Measurements from ENCODE around the gene OLFM3.

OLFM3 gene

GRCh38 chr1:101914473-101915242, 82.1 kb downstream of the OLFM3 start:
- no peak overlapping the region for H3K4me3 ChIP-seq (ENCODE audit: low read depth, low read length)
- H3K79me2 ChIP-seq (ENCODE audit: control insufficient read depth, insufficient read depth, low read length, unreplicated experiment) = no peaks in the 10 kb centered on the region
- no peaks in the 10 kb centered on the region for H3K4me1 ChIP-seq (ENCODE audit: control insufficient read depth, insufficient read depth, low read length, unreplicated experiment)
- no peak overlapping the region for H3K27ac ChIP-seq (ENCODE audit: low read depth, low read length)
- H3K36me3 ChIP-seq (ENCODE audit: insufficient read depth, low read length) = no peaks in the 10 kb centered on the region
- no peaks in the 10 kb centered on the region for H3K27me3 ChIP-seq (ENCODE audit: insufficient read depth, low read length)
- H2AFZ ChIP-seq (ENCODE audit: low read length, unreplicated experiment) = no peak overlapping the region

- Histone ChIP-seq H3K36me3 (ENCODE audit: insufficient read depth, low read length) (no peaks in the 10 kb centered on the region), H3K4me1 (ENCODE audit: control insufficient read depth, insufficient read depth, low read length, unreplicated experiment) (no peaks in the 10 kb centered on the region), H3K79me2 (ENCODE audit: control insufficient read depth, insufficient read depth, low read length, unreplicated experiment) (no peaks in the 10 kb centered on the region), H3K4me3 (ENCODE audit: low read depth, low read length) (no peak overlapping the region), H3K27me3 (ENCODE audit: insufficient read depth, low read length) (no peaks in the 10 kb centered on the region; the same call in 1 of the 2 replicates), H2AFZ (ENCODE audit: low read length, unreplicated experiment) (no peak overlapping the region), H3K27ac (ENCODE audit: low read depth, low read length) (no peak overlapping the region)
Measured at GRCh38 chr1:101911894-101912293, 84.8 kb downstream of the OLFM3 start.

- Histone ChIP-seq H3K27me3 (ENCODE audit: insufficient read depth, low read length) (no peaks in the 10 kb centered on the region; the same call in 1 of the 2 replicates), H3K27ac (ENCODE audit: low read depth, low read length) (no peak overlapping the region), H3K4me3 (ENCODE audit: low read depth, low read length) (no peak overlapping the region), H3K79me2 (ENCODE audit: control insufficient read depth, insufficient read depth, low read length, unreplicated experiment) (no peaks in the 10 kb centered on the region), H3K4me1 (ENCODE audit: control insufficient read depth, insufficient read depth, low read length, unreplicated experiment) (no peaks in the 10 kb centered on the region), H2AFZ (ENCODE audit: low read length, unreplicated experiment) (no peak overlapping the region), H3K36me3 (ENCODE audit: insufficient read depth, low read length) (no peaks in the 10 kb centered on the region)
Measured at GRCh38 chr1:101908980-101909379, 87.7 kb downstream of the OLFM3 start.

- no peaks in the 10 kb centered on the region for H3K36me3 ChIP-seq (ENCODE audit: insufficient read depth, low read length)
- no peaks in the 10 kb centered on the region for H3K79me2 ChIP-seq (ENCODE audit: control insufficient read depth, insufficient read depth, low read length, unreplicated experiment)
- no peak overlapping the region for H2AFZ ChIP-seq (ENCODE audit: low read length, unreplicated experiment)
- H3K4me1 ChIP-seq (ENCODE audit: control insufficient read depth, insufficient read depth, low read length, unreplicated experiment) = no peaks in the 10 kb centered on the region
- H3K4me3 ChIP-seq (ENCODE audit: low read depth, low read length) = no peak overlapping the region
- H3K27ac ChIP-seq (ENCODE audit: low read depth, low read length) = no peak overlapping the region
- H3K27me3 ChIP-seq (ENCODE audit: insufficient read depth, low read length) = no peaks in the 10 kb centered on the region; the same call in 1 of the 2 replicates
Measured at GRCh38 chr1:101907264-101907663, 89.5 kb downstream of the OLFM3 start.

GRCh38 chr1:101905283-101905835, 91.4 kb downstream of the OLFM3 start:
- H3K79me2 ChIP-seq (ENCODE audit: control insufficient read depth, insufficient read depth, low read length, unreplicated experiment) = no peaks in the 10 kb centered on the region
- H3K27me3 ChIP-seq (ENCODE audit: insufficient read depth, low read length) = no peaks in the 10 kb centered on the region; the same call in 1 of the 2 replicates
- H3K36me3 ChIP-seq (ENCODE audit: insufficient read depth, low read length) = no peaks in the 10 kb centered on the region
- H3K4me3 ChIP-seq (ENCODE audit: low read depth, low read length) = no peak overlapping the region
- H3K27ac ChIP-seq (ENCODE audit: low read depth, low read length) = no peak overlapping the region
- H2AFZ ChIP-seq (ENCODE audit: low read length, unreplicated experiment) = no peak overlapping the region
- H3K4me1 ChIP-seq (ENCODE audit: control insufficient read depth, insufficient read depth, low read length, unreplicated experiment) = no peaks in the 10 kb centered on the region

GRCh38 chr1:101902199-101902598, 94.5 kb downstream of the OLFM3 start:
- Histone ChIP-seq H3K27me3 (ENCODE audit: insufficient read depth, low read length) (no peaks in the 10 kb centered on the region; the same call in 1 of the 2 replicates), H3K4me3 (ENCODE audit: low read depth, low read length) (no peak overlapping the region), H3K27ac (ENCODE audit: low read depth, low read length) (no peak overlapping the region), H3K79me2 (ENCODE audit: control insufficient read depth, insufficient read depth, low read length, unreplicated experiment) (no peaks in the 10 kb centered on the region), H2AFZ (ENCODE audit: low read length, unreplicated experiment) (no peak overlapping the region), H3K4me1 (ENCODE audit: control insufficient read depth, insufficient read depth, low read length, unreplicated experiment) (no peaks in the 10 kb centered on the region), H3K36me3 (ENCODE audit: insufficient read depth, low read length) (no peaks in the 10 kb centered on the region)

- Histone ChIP-seq H3K27ac (ENCODE audit: low read depth, low read length) (no peak overlapping the region), H3K4me3 (ENCODE audit: low read depth, low read length) (no peak overlapping the region), H3K79me2 (ENCODE audit: control insufficient read depth, insufficient read depth, low read length, unreplicated experiment) (no peaks in the 10 kb centered on the region), H3K4me1 (ENCODE audit: control insufficient read depth, insufficient read depth, low read length, unreplicated experiment) (no peaks in the 10 kb centered on the region), H2AFZ (ENCODE audit: low read length, unreplicated experiment) (no peak overlapping the region), H3K36me3 (ENCODE audit: insufficient read depth, low read length) (no peaks in the 10 kb centered on the region), H3K27me3 (ENCODE audit: insufficient read depth, low read length) (no peaks in the 10 kb centered on the region)
Measured at GRCh38 chr1:101898137-101898536, 98.6 kb downstream of the OLFM3 start.

- Histone ChIP-seq H3K79me2 (ENCODE audit: control insufficient read depth, insufficient read depth, low read length, unreplicated experiment) (no peaks in the 10 kb centered on the region), H2AFZ (ENCODE audit: low read length, unreplicated experiment) (no peak overlapping the region), H3K4me1 (ENCODE audit: control insufficient read depth, insufficient read depth, low read length, unreplicated experiment) (no peaks in the 10 kb centered on the region), H3K4me3 (ENCODE audit: low read depth, low read length) (no peak overlapping the region), H3K27ac (ENCODE audit: low read depth, low read length) (no peak overlapping the region), H3K36me3 (ENCODE audit: insufficient read depth, low read length) (no peaks in the 10 kb centered on the region), H3K27me3 (ENCODE audit: insufficient read depth, low read length) (no peaks in the 10 kb centered on the region)
Measured at GRCh38 chr1:101884621-101885020, 112.1 kb downstream of the OLFM3 start.

- Histone ChIP-seq H3K27ac (ENCODE audit: low read depth, low read length) (no peak overlapping the region), H3K4me3 (ENCODE audit: low read depth, low read length) (no peak overlapping the region)
Measured at GRCh38 chr1:101875891-101876290, 120.8 kb downstream of the OLFM3 start.

GRCh38 chr1:101873672-101874071, 123.1 kb downstream of the OLFM3 start:
- no peaks in the 10 kb centered on the region for H3K4me1 ChIP-seq (ENCODE audit: control insufficient read depth, insufficient read depth, low read length, unreplicated experiment)
- no peaks in the 10 kb centered on the region for H3K36me3 ChIP-seq (ENCODE audit: insufficient read depth, low read length)
- H3K79me2 ChIP-seq (ENCODE audit: control insufficient read depth, insufficient read depth, low read length, unreplicated experiment) = no peaks in the 10 kb centered on the region
- no peak overlapping the region for H2AFZ ChIP-seq (ENCODE audit: low read length, unreplicated experiment)
- no peak overlapping the region for H3K4me3 ChIP-seq (ENCODE audit: low read depth, low read length)
- no peaks in the 10 kb centered on the region for H3K27me3 ChIP-seq (ENCODE audit: insufficient read depth, low read length)
- H3K27ac ChIP-seq (ENCODE audit: low read depth, low read length) = no peak overlapping the region

More at GRCh38 chr1:101875891-101876290, 120.8 kb downstream of the OLFM3 start:
- no peaks in the 10 kb centered on the region for H3K36me3 ChIP-seq (ENCODE audit: insufficient read depth, low read length)
- H2AFZ ChIP-seq (ENCODE audit: low read length, unreplicated experiment) = no peak overlapping the region
- no peaks in the 10 kb centered on the region for H3K4me1 ChIP-seq (ENCODE audit: control insufficient read depth, insufficient read depth, low read length, unreplicated experiment)
- H3K79me2 ChIP-seq (ENCODE audit: control insufficient read depth, insufficient read depth, low read length, unreplicated experiment) = no peaks in the 10 kb centered on the region
- H3K27me3 ChIP-seq (ENCODE audit: insufficient read depth, low read length) = no peaks in the 10 kb centered on the region

- no peaks in the 10 kb centered on the region; the same call in 1 of the 2 replicates for H3K27me3 ChIP-seq (ENCODE audit: insufficient read depth, low read length)
- no peaks in the 10 kb centered on the region for H3K36me3 ChIP-seq (ENCODE audit: insufficient read depth, low read length)
- H3K79me2 ChIP-seq (ENCODE audit: control insufficient read depth, insufficient read depth, low read length, unreplicated experiment) = no peaks in the 10 kb centered on the region
- no peak overlapping the region for H3K4me3 ChIP-seq (ENCODE audit: low read depth, low read length)
- no peak overlapping the region for H3K27ac ChIP-seq (ENCODE audit: low read depth, low read length)
- no peak overlapping the region for H2AFZ ChIP-seq (ENCODE audit: low read length, unreplicated experiment)
- H3K4me1 ChIP-seq (ENCODE audit: control insufficient read depth, insufficient read depth, low read length, unreplicated experiment) = no peaks in the 10 kb centered on the region
Measured at GRCh38 chr1:101859941-101860340, 136.8 kb downstream of the OLFM3 start.

Measured in ACC112 (cell line).